Progenitor cell of endocrine pancreas (in vitro differentiated cells): ENCODE results near the gene FGF11. TPM values are rescaled to one million over a fixed set of nuclear protein-coding genes. Genes with fewer than 3 reads are reported as not detected.

Experiments
- DNase-seq: peaks from one replicate; pipeline ENCODE4 v3.0.0; 2021; ENCODE audit warnings: low spot score; ENCODE audit not compliant: unreplicated experiment
- H3K27ac Mint-ChIP-seq: 2 replicates; pipeline ENCODE4 v1.8.0; 2021; ENCODE audit warnings: mild to moderate bottlenecking, moderate library complexity, mixed read lengths
- H3K27me3 Mint-ChIP-seq: 2 replicates; pipeline ENCODE4 v1.8.0; 2021; ENCODE audit warnings: mixed read lengths
- H3K36me3 Mint-ChIP-seq: 2 replicates; pipeline ENCODE4 v1.8.0; 2022; ENCODE audit warnings: mixed read lengths; ENCODE audit not compliant: insufficient read depth
- H3K4me1 Mint-ChIP-seq: 2 replicates; pipeline ENCODE4 v1.8.0; 2021; ENCODE audit warnings: low read depth, mixed read lengths
- H3K4me3 Mint-ChIP-seq: 2 replicates; pipeline ENCODE4 v1.8.0; 2021; ENCODE audit warnings: low read depth, mild to moderate bottlenecking, moderate library complexity, mixed read lengths
- H3K9me3 Mint-ChIP-seq: 2 replicates; pipeline ENCODE4 v1.8.0; 2021; ENCODE audit warnings: low read depth, mixed read lengths
- total RNA-seq: library from RNA; stranded (reverse); gene quantifications from 2 replicates; pipeline ENCODE4 v1.2.1, GENCODE V29; 2021
- TF ChIP-seq, protein P1 (sequence below): fragments of 200-600 bp; sonication (generic); IDR thresholded peaks from one replicate; pipeline ENCODE4 v1.5.0; 2021; ENCODE audit warnings: antibody characterized with exemption, mild to moderate bottlenecking; ENCODE audit not compliant: unreplicated experiment

The FGF11 gene
- total RNA-seq, 1 donor from 2014 or later: 4.5 TPM

DNA sequence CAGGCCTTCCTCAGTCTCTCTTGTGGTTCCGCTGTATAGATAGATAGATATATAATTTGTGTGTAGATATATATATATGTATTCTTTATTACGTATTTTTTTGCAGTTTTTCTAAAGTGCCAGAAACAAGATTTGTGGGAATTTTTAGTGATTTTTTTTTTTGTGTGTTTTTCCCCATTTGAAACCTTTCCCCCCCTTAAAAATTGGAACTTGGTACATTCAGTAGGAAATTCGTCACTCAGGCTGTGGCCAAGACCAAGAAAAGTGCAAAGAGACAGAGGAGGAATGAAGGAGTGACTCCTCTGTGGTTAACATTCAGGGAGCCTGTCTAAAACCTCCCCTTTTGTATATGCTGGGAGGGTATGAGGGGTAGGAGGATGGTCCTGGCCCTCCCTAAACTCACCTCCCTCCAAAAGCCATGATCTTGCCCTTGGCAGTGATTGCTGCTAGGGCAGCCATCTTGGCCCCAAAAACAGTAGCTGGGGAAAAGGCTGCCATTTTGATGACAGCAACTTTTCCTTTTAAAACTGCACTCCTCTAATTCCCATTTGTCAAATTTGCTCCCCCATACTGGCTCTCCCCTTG is 20.7 kb downstream of the FGF11 start:
- Mint-ChIP-seq H3K27me3 (no peaks in the 10 kb centered on the region), H3K27ac (no peak overlapping the region), H3K9me3 (no peaks in the 10 kb centered on the region), H3K4me3 (no peak overlapping the region), H3K36me3 (no peaks in the 10 kb centered on the region), H3K4me1 (peaks cover 3% of the 10 kb centered on the region)
- TF ChIP-seq, protein P1, sequence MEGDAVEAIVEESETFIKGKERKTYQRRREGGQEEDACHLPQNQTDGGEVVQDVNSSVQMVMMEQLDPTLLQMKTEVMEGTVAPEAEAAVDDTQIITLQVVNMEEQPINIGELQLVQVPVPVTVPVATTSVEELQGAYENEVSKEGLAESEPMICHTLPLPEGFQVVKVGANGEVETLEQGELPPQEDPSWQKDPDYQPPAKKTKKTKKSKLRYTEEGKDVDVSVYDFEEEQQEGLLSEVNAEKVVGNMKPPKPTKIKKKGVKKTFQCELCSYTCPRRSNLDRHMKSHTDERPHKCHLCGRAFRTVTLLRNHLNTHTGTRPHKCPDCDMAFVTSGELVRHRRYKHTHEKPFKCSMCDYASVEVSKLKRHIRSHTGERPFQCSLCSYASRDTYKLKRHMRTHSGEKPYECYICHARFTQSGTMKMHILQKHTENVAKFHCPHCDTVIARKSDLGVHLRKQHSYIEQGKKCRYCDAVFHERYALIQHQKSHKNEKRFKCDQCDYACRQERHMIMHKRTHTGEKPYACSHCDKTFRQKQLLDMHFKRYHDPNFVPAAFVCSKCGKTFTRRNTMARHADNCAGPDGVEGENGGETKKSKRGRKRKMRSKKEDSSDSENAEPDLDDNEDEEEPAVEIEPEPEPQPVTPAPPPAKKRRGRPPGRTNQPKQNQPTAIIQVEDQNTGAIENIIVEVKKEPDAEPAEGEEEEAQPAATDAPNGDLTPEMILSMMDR: no peak
- no peak for DNase-seq

- TF ChIP-seq, protein P1: no peak
- no peak overlapping the region for H3K4me3 Mint-ChIP-seq
- no peaks in the 10 kb centered on the region for H3K27me3 Mint-ChIP-seq
- no peaks in the 10 kb centered on the region for H3K4me1 Mint-ChIP-seq
- no peaks in the 10 kb centered on the region for H3K9me3 Mint-ChIP-seq
- DNase-seq: no peak
- H3K36me3 Mint-ChIP-seq: no peaks in the 10 kb centered on the region
- no peak overlapping the region for H3K27ac Mint-ChIP-seq
Measured at GRCh38 chr17:7460850-7461660, 21.7 kb downstream of the FGF11 start.

- TF ChIP-seq, protein P1: no peak
- Mint-ChIP-seq H3K4me1 (no peaks in the 10 kb centered on the region), H3K36me3 (no peaks in the 10 kb centered on the region), H3K4me3 (no peak overlapping the region), H3K27ac (no peak overlapping the region), H3K9me3 (no peaks in the 10 kb centered on the region), H3K27me3 (no peaks in the 10 kb centered on the region)
- DNase-seq: no peak
Measured at GRCh38 chr17:7462474-7463371, 23.4 kb downstream of the FGF11 start.

- no peaks in the 10 kb centered on the region for H3K9me3 Mint-ChIP-seq
- H3K27me3 Mint-ChIP-seq: no peaks in the 10 kb centered on the region
Measured at GRCh38 chr17:7463372-7463846, 24.1 kb downstream of the FGF11 start.

More at GRCh38 chr17:7463372-7463846, 24.1 kb downstream of the FGF11 start:
- H3K36me3 Mint-ChIP-seq: no peaks in the 10 kb centered on the region
- H3K4me3 Mint-ChIP-seq: no peak overlapping the region
- DNase-seq: no peak
- H3K27ac Mint-ChIP-seq: no peak overlapping the region
- TF ChIP-seq, protein P1: no peak
- no peaks in the 10 kb centered on the region for H3K4me1 Mint-ChIP-seq
